Right ventricle myocardium superior (tissue), 1 donor: ENCODE measurements around the gene NHERF1. TPM values are rescaled to one million over a fixed set of nuclear protein-coding genes. Genes with fewer than 3 reads are reported as not detected.

Experiments
- ATAC-seq: fragments of 200-7000 bp; cut with Tn5 transposase; one replicate; pipeline ENCODE4 v1.9.1; 2020; ENCODE audit warnings: mild to moderate bottlenecking; ENCODE audit not compliant: poor library complexity
- DNase-seq: peaks from one replicate; pipeline ENCODE4 v3.0.0-alpha.2; 2020
- intact Hi-C: fragments of 100-400 bp; cut with DNase I; formaldehyde crosslinking; loops from one replicate; pipeline ENCODE4 v1.11.2; 2022
- microRNA-seq: library from miRNA; unstranded; fragments of <30 nt; microRNA quantifications from one replicate; pipeline ENCODE4 v1.2.0, GENCODE V29; 2020
- total RNA-seq: library from RNA; stranded (reverse); fragmentation: NEBNext Ultra II Directional; extraction: Animal tissue kit (Norgen Biotek cat#: 25700); gene quantifications from one replicate; pipeline ENCODE4 v1.2.1, GENCODE V29; 2021
- donor health status: DM: no; HTN: yes; CAD: no; lungs with severe emphysema.

Gene NHERF1
- total RNA-seq, 1 donor from 2014 or later, result 13.7 TPM

GRCh38 chr17:74814453-74814852 is 66.0 kb downstream of the NHERF1 start:
- no peak for ATAC-seq
- no peak for DNase-seq
- intact Hi-C loops, result no loop called here

GRCh38 chr17:74815067-74815466 is 66.6 kb downstream of the NHERF1 start:
- DNase-seq (no peak), ATAC-seq (no peak)
- intact Hi-C loops, result no loop called here

- intact Hi-C loops, result no loop called here
- ATAC-seq (no peak), DNase-seq (no peak)
These were observed 67.3 kb downstream of the NHERF1 start for GRCh38 chr17:74815550-74816370.

- intact Hi-C loops, result no loop called here
- no peak for DNase-seq
- ATAC-seq, result no peak
These were observed 68.6 kb downstream of the NHERF1 start for GRCh38 chr17:74816905-74817620.

GRCh38 chr17:74818291-74818938 is 70.0 kb downstream of the NHERF1 start:
- ATAC-seq, result no peak
- intact Hi-C loops, result no loop called here
- no peak for DNase-seq

Small RNA genes lying within 50 kb of the gene (microRNA-seq; reads per million reads assigned to microRNA genes)
- gene MIR3615, result 5.5 reads per million, percentile 15 among the genes with 10 or more reads in this experiment

Other genes starting within 250 kb of the NHERF1 start
- gene CD300LB, start 217.2 kb upstream of the NHERF1 start, total RNA-seq, result 0.16 TPM
- gene CD300C, start 202.5 kb upstream of the NHERF1 start, total RNA-seq, result 1.00 TPM
- gene CD300H, start 181.1 kb upstream of the NHERF1 start, total RNA-seq, result not detected
- gene CD300LD, start 156.3 kb upstream of the NHERF1 start, total RNA-seq, result not detected
- gene CD300E, start 124.9 kb upstream of the NHERF1 start, total RNA-seq, result 0.38 TPM
- gene CD300LF, start 35.7 kb upstream of the NHERF1 start, total RNA-seq, result not detected
- 4.1 TPM for gene RAB37, start 11.4 kb upstream of the NHERF1 start, total RNA-seq
- gene NAT9, start 27.7 kb downstream of the NHERF1 start, total RNA-seq, result 18.6 TPM
- 0.65 TPM for gene GRIN2C, start 111.3 kb downstream of the NHERF1 start, total RNA-seq
- gene FDXR, start 124.4 kb downstream of the NHERF1 start, total RNA-seq, result 4.6 TPM
- not detected for gene FADS6, start 145.0 kb downstream of the NHERF1 start, total RNA-seq
- gene USH1G, start 174.6 kb downstream of the NHERF1 start, total RNA-seq, result not detected
- not detected for gene OTOP2, start 175.6 kb downstream of the NHERF1 start, total RNA-seq
- not detected for gene OTOP3, start 187.3 kb downstream of the NHERF1 start, total RNA-seq
- gene HID1, start 224.1 kb downstream of the NHERF1 start, total RNA-seq, result 9.0 TPM
- 18.4 TPM for gene CDR2L, start 239.0 kb downstream of the NHERF1 start, total RNA-seq